IPS-18c (cell line): ENCODE data around the gene STXBP2.

Experiments
- H3K4me3 ChIP-seq: 2 replicates; pipeline ENCODE4 v1.7.0; 2013; ENCODE audit warnings: low read depth, mild to moderate bottlenecking, low read length, moderate library complexity; ENCODE audit not compliant: insufficient read depth
- H3K9me3 ChIP-seq: one replicate; pipeline ENCODE4 v1.6.1; 2013; ENCODE audit warnings: mild to moderate bottlenecking, low read length, moderate library complexity; ENCODE audit not compliant: control insufficient read depth, insufficient read depth

The STXBP2 gene

GRCh38 chr19:7681340-7682174, 44.6 kb downstream of the STXBP2 start:
- Histone ChIP-seq H3K4me3 (peak overlapping the region; percentile 91), H3K9me3 (no peaks in the 10 kb centered on the region)

GRCh38 chr19:7682175-7682855, 45.4 kb downstream of the STXBP2 start:
- Histone ChIP-seq H3K4me3 (peak overlapping the region; percentile 34; the same call in 1 of the 2 replicates), H3K9me3 (no peaks in the 10 kb centered on the region)

GRCh38 chr19:7685546-7686445, 48.9 kb downstream of the STXBP2 start:
- H3K4me3 ChIP-seq, result no peak overlapping the region
- no peaks in the 10 kb centered on the region for H3K9me3 ChIP-seq

- Histone ChIP-seq H3K4me3 (no peak overlapping the region), H3K9me3 (no peaks in the 10 kb centered on the region)
Observed at GRCh38 chr19:7687177-7687576, 50.3 kb downstream of the STXBP2 start.

GRCh38 chr19:7689165-7689564, 52.3 kb downstream of the STXBP2 start:
- Histone ChIP-seq H3K9me3 (no peaks in the 10 kb centered on the region), H3K4me3 (no peak overlapping the region)

- no peaks in the 10 kb centered on the region for H3K9me3 ChIP-seq
- no peak overlapping the region for H3K4me3 ChIP-seq
Observed at GRCh38 chr19:7690779-7691258, 53.9 kb downstream of the STXBP2 start.

GRCh38 chr19:7691497-7691896, 54.6 kb downstream of the STXBP2 start:
- Histone ChIP-seq H3K4me3 (no peak overlapping the region), H3K9me3 (no peaks in the 10 kb centered on the region)

GRCh38 chr19:7692417-7693088, 55.6 kb downstream of the STXBP2 start:
- H3K9me3 ChIP-seq, result no peaks in the 10 kb centered on the region
- H3K4me3 ChIP-seq, result no peak overlapping the region

- Histone ChIP-seq H3K9me3 (no peaks in the 10 kb centered on the region), H3K4me3 (no peak overlapping the region)
Observed at GRCh38 chr19:7694499-7694898, 57.6 kb downstream of the STXBP2 start.
